Right renal pelvis (tissue), 4 donors: ENCODE data around the gene RSPO3. TPM values are rescaled to one million over a fixed set of nuclear protein-coding genes. Genes with fewer than 3 reads are reported as not detected.
A peak's percentile ranks its signal among the peaks of the same experiment; 100 is the strongest.

Experiments used
- DNase-seq, 4 donors: peaks; one replicate each; pipeline ENCODE4 v3.0.0-alpha.2; 2013; ENCODE audit warnings: low read depth in 4 of 4, low spot score in 3 of 4, missing footprints in 1 of 4
- polyA plus RNA-seq, 4 donors: library from polyadenylated mRNA; unstranded; fragments of 120-200 nt; gene quantifications; one replicate each; pipeline ENCODE4 v1.2.1, GENCODE V29; 2013; ENCODE audit not compliant: insufficient read length in 4 of 4

RSPO3 gene
- polyA plus RNA-seq, 4 donors, result 12.2 to 28.0 (median 20.7) TPM

GRCh38 chr6:127110712-127111111 lies 7.8 kb upstream of the RSPO3 start:
- DNase-seq, result no peak

GRCh38 chr6:127111526-127111925 lies 6.9 kb upstream of the RSPO3 start:
- DNase-seq, result no peak

GRCh38 chr6:127114214-127114760 lies 4.2 kb upstream of the RSPO3 start:
- DNase-seq, result no peak

- no peak for DNase-seq
Measured at GRCh38 chr6:127115084-127115655, 3.3 kb upstream of the RSPO3 start.

GRCh38 chr6:127115746-127116145 lies 2.7 kb upstream of the RSPO3 start:
- no peak for DNase-seq

GRCh38 chr6:127117979-127118297 lies 533 bp upstream of the RSPO3 start:
- peak in 1 of 4 donors; percentile 31 for DNase-seq

- DNase-seq, result peak in 1 of 4 donors; percentile 26
Measured at GRCh38 chr6:127119102-127120022, 891 bp downstream of the RSPO3 start.

GRCh38 chr6:127120023-127120786 lies 1.7 kb downstream of the RSPO3 start:
- DNase-seq, result peak in 1 of 4 donors; percentile 16

- peak; percentile 68 to 80 (median 73) for DNase-seq
Measured at GRCh38 chr6:127120787-127121636, 2.5 kb downstream of the RSPO3 start.

GRCh38 chr6:127121637-127121960 lies 3.1 kb downstream of the RSPO3 start:
- no peak for DNase-seq

GRCh38 chr6:127124172-127124571 lies 5.7 kb downstream of the RSPO3 start:
- no peak for DNase-seq

- no peak for DNase-seq
Measured at GRCh38 chr6:127124680-127125079, 6.2 kb downstream of the RSPO3 start.

GRCh38 chr6:127128066-127128465 lies 9.6 kb downstream of the RSPO3 start:
- no peak for DNase-seq

GRCh38 chr6:127129251-127129650 lies 10.8 kb downstream of the RSPO3 start:
- DNase-seq, result no peak

- DNase-seq, result no peak
Measured at GRCh38 chr6:127131275-127131674, 12.8 kb downstream of the RSPO3 start.

GRCh38 chr6:127131772-127132376 lies 13.4 kb downstream of the RSPO3 start:
- no peak for DNase-seq

GRCh38 chr6:127134136-127134535 lies 15.7 kb downstream of the RSPO3 start:
- DNase-seq, result no peak

GRCh38 chr6:127136786-127137185 lies 18.3 kb downstream of the RSPO3 start:
- DNase-seq, result no peak

- peak in 3 of 4 donors; percentile 22 to 61 (median 29) for DNase-seq
Measured at GRCh38 chr6:127146932-127147331, 28.5 kb downstream of the RSPO3 start.

GRCh38 chr6:127147534-127147933 lies 29.1 kb downstream of the RSPO3 start:
- no peak for DNase-seq
